Right lobe of liver (tissue), 6 donors: Measurements from ENCODE around the gene RPS14. TPM values are rescaled to one million over a fixed set of nuclear protein-coding genes. Genes with fewer than 3 reads are reported as not detected.

Source experiments
- ATAC-seq, 4 donors: fragments of 200-7000 bp; cut with Tn5 transposase; one replicate each; pipeline ENCODE4 v1.9.1; 2020; ENCODE audit warnings: mild to moderate bottlenecking in 4 of 4, moderate library complexity in 4 of 4
- DNase-seq, 3 donors: peaks; one replicate each; pipeline ENCODE4 v3.0.0-alpha.2; 2020
- H3K27ac ChIP-seq, 3 donors: fragments of 200-600 bp; one replicate each; pipeline ENCODE4 v1.8.0; 2022
- H3K27me3 ChIP-seq, 2 donors: fragments of 200-600 bp; one replicate each; pipeline ENCODE4 v1.8.0; 2022
- H3K36me3 ChIP-seq, 4 donors: fragments of 200-600 bp; sonication (generic) in 1 of 4; one replicate each; pipeline versions ENCODE4 v1.5.1 to v1.8.0; 2017 to 2022; ENCODE audit warnings: control low read depth in 1 of 4
- H3K4me1 ChIP-seq, 4 donors: fragments of 200-600 bp; sonication (generic) in 1 of 4; one replicate each; pipeline versions ENCODE4 v1.5.1 to v1.8.0; 2017 to 2022; ENCODE audit warnings: control low read depth in 1 of 4
- H3K4me3 ChIP-seq, 3 donors: fragments of 200-600 bp; one replicate each; pipeline ENCODE4 v1.8.0; 2022
- H3K9me3 ChIP-seq, 4 donors: fragments of 200-600 bp; sonication (generic) in 1 of 4; one replicate each; pipeline versions ENCODE4 v1.5.1 to v1.8.0; 2017 to 2022; ENCODE audit warnings: control low read depth in 1 of 4
- POLR2A ChIP-seq: fragments of 450-650 bp; IDR thresholded peaks from one replicate; pipeline ENCODE4 v1.6.1; 2017; ENCODE audit warnings: antibody characterized with exemption, mild to moderate bottlenecking
- WGBS: methylation state at CpG from one replicate; pipeline ENCODE4 v1.1.6; 2018; ENCODE audit warnings: low coverage, low lambda C conversion rate; ENCODE audit not compliant: insufficient coverage; ENCODE audit errors: missing lambda C conversion rate; 5-methylcytosine and 5-hydroxymethylcytosine counted together
- intact Hi-C, 2 donors: fragments of 100-400 bp; cut with DNase I; formaldehyde crosslinking; loops; one replicate each; pipeline versions ENCODE4 v1.11.2 to v1.14.1; 2022
- total RNA-seq, 6 experiments: library from RNA; depleted of rRNA in 2 of 6; stranded (reverse); fragments of >200 nt in 2 of 6; fragmentation: NEBNext Ultra II Directional in 3 of 6; extraction: Animal tissue kit (Norgen Biotek cat#: 25700) in 3 of 6; gene quantifications; one replicate each; pipeline versions ENCODE4 v1.1.0 to v1.2.4, GENCODE V29; 2016 to 2023
- TF ChIP-seq, protein P1 (sequence below), 4 donors: fragments of 200-600 bp in 3 of 4; fragments of 450-650 bp in 1 of 4; IDR thresholded peaks; one replicate each; pipeline versions ENCODE4 v1.5.1 to v1.8.0; 2016 to 2022; ENCODE audit warnings: antibody characterized with exemption in 4 of 4, mild to moderate bottlenecking in 2 of 4
- donor health status: DM: no; HTN: yes; CAD: no.
- donor health status: DM: no; HTN: no; CAD: no.
- donor health status: DM: no; HTN: no; CAD: no.
- donor health status: DM: no; HTN: yes; CAD: no.
- donor health status: DM: no; HTN: yes; CAD: no.

The RPS14 gene
- total RNA-seq, 6 experiments from 2014 or later, result 573 to 800 (median 663) TPM

DNA sequence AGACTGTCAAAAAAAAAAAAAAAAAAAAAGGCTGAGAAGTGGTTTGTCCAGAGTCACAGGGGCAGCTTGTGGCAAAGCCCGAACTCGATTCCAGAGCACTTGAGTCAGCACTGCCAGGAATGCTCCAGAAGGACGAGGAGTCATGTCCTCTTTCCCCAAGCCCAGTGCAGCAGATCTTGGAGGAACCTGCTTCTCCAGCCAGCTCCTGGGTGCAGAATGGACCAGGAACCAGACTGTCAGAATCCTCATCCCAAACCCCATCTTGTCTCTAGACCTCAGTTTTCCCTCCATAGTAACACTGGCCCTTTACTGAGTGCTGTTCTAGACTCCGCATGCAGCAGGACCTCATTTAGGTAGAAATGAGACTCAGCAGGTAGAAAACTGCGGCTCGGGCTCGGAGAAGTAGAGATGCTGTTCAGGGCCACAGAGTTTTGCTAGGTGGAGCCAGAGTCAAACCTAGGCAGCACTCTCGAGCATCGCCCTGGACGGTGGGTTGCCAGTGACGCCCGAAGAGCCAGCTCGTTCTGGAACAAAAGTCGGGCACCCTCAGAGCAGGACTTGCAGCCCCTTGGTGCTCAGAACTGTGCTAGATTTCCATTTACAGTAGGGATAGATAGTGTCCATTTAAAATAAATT lies 52.3 kb downstream of the RPS14 start:
- Histone ChIP-seq H3K27ac (no peak overlapping the region), H3K36me3 (peaks cover 0 to 25% (median 7%) of the 10 kb centered on the region in 4 donors), H3K9me3 (no peaks in the 10 kb centered on the region), H3K4me1 (no peaks in the 10 kb centered on the region), H3K4me3 (no peak overlapping the region), H3K27me3 (no peaks in the 10 kb centered on the region)
- intact Hi-C loops, result no loop called here
- WGBS, result 87% methylated on average over 9 of the region's 14 CpGs
- no peak for ATAC-seq
- no peak for DNase-seq
- TF ChIP-seq POLR2A, result no peak
- TF ChIP-seq, protein P1, sequence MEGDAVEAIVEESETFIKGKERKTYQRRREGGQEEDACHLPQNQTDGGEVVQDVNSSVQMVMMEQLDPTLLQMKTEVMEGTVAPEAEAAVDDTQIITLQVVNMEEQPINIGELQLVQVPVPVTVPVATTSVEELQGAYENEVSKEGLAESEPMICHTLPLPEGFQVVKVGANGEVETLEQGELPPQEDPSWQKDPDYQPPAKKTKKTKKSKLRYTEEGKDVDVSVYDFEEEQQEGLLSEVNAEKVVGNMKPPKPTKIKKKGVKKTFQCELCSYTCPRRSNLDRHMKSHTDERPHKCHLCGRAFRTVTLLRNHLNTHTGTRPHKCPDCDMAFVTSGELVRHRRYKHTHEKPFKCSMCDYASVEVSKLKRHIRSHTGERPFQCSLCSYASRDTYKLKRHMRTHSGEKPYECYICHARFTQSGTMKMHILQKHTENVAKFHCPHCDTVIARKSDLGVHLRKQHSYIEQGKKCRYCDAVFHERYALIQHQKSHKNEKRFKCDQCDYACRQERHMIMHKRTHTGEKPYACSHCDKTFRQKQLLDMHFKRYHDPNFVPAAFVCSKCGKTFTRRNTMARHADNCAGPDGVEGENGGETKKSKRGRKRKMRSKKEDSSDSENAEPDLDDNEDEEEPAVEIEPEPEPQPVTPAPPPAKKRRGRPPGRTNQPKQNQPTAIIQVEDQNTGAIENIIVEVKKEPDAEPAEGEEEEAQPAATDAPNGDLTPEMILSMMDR (IDR thresholded peaks at IDR 0.05), result no peak

DNA sequence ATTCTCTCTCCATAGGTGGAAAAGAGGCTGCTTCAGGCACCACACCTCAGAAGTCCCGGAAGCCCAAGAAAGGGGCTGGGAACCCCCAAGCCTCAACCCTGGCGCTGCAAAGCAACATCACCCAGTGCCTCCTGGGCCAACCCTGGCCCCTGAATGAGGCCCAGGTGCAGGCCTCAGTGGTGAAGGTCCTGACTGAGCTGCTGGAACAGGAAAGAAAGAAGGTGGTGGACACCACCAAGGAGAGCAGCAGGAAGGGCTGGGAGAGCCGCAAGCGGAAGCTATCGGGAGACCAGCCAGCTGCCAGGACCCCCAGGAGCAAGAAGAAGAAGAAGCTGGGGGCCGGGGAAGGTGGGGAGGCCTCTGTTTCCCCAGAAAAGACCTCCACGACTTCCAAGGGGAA lies 53.3 kb downstream of the RPS14 start:
- Histone ChIP-seq H3K9me3 (no peaks in the 10 kb centered on the region), H3K4me3 (no peak overlapping the region), H3K27me3 (no peaks in the 10 kb centered on the region), H3K4me1 (no peaks in the 10 kb centered on the region), H3K27ac (no peak overlapping the region), H3K36me3 (peaks cover 0 to 30% (median 7%) of the 10 kb centered on the region in 4 donors)
- no peak for TF ChIP-seq POLR2A
- TF ChIP-seq, protein P1 (IDR thresholded peaks at IDR 0.05), result no peak
- ATAC-seq (no peak), DNase-seq (no peak)
- intact Hi-C loops, result no loop called here
- WGBS, result 77% methylated on average over 3 of the region's 7 CpGs

DNA sequence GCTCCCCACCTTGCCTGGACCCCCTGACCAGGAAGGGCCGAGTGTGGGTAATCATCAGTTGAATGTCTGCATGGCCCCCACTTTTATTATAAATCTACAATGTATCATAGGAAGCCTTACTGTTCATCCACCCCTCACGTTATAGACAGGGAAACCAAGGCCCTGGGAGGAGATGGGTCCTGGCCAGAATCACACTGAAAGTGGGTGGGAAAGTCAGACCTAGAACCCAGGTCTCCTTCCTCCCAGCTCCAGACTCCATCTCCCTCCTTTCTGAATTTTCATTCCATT lies 53.9 kb downstream of the RPS14 start:
- Histone ChIP-seq H3K4me1 (no peaks in the 10 kb centered on the region), H3K27me3 (no peaks in the 10 kb centered on the region), H3K4me3 (no peak overlapping the region), H3K9me3 (no peaks in the 10 kb centered on the region), H3K27ac (no peak overlapping the region), H3K36me3 (peaks cover 0 to 30% (median 7%) of the 10 kb centered on the region in 4 donors)
- intact Hi-C loops, result no loop called here
- DNase-seq, result no peak
- TF ChIP-seq POLR2A, result no peak
- TF ChIP-seq, protein P1 (IDR thresholded peaks at IDR 0.05), result no peak
- ATAC-seq, result no peak
- WGBS, result 100% methylated on average over 1 of the region's 2 CpGs

DNA sequence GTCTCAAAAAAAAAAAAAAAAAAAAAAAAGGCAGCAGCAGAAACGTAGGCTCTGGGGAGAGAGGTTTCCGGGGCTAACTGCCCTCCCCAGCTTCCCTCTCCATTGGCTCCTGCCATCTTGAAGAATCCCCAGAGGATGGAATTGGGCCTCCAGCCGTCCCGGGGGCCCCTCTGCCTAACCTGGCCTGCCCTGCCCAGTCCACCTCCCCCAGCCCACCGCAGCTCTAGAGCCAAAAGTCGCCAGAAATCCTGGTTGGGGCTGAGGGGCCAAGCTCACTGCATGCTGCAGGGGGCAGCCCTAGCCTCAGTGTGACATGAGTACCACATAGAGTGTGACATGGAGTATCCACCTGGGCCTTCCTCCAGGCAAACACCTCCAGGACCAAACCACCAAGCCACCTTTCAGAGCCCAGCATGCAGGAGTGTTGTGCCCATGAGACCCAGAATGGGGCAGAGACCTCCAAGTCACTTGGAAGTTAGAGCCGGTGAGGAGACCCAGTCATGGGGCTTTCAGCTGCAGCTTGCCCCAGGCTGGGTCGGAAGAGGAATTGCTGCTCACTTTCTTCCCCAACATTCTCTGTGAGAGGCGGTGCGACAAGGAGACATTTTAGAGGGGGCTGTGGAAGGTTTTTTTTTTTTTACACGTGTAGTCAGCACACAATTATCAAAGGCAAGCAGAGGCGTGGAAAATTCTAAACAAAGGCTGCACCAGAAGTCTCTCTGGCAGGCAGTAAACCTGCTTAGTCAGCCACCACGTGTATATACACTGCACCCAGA lies 54.4 kb downstream of the RPS14 start:
- Histone ChIP-seq H3K9me3 (no peaks in the 10 kb centered on the region), H3K4me3 (no peak overlapping the region), H3K4me1 (no peaks in the 10 kb centered on the region), H3K27me3 (no peaks in the 10 kb centered on the region), H3K36me3 (peaks cover 0 to 35% (median 8%) of the 10 kb centered on the region in 4 donors), H3K27ac (no peak overlapping the region)
- TF ChIP-seq POLR2A, result no peak
- TF ChIP-seq, protein P1 (IDR thresholded peaks at IDR 0.05), result no peak
- DNase-seq, result no peak
- peak in 2 of 4 donors; percentile 9 to 18 for ATAC-seq
- 82% methylated on average over 13 of the region's 13 CpGs for WGBS
- intact Hi-C loops, result no loop called here
